ENCODE data around the gene ALK. TPM values are rescaled to one million over a fixed set of nuclear protein-coding genes. Genes with fewer than 3 reads are reported as not detected.

ALK gene
- polyA plus RNA-seq, 1 of the 3 experiments (the other 2 are of a cell fraction): 0.30 TPM

DNA sequence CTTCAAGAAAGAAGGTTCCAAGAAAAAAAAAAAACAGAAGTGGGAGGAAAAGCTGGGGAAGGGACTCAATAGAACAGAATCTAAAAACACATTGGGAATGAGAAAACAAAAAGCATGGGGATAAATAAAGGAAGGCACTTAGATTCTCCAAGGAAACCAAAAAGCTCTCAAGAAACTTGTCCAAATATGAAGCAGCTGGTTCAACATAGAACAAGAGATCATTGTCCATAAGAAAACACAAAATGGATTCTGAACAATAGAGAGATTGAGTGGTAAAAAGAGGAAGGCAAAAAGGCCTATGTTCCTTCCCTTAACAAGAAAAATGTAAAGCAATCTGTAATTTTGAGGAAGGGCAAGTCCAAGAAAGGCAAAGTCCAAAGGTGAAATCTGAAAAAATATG is 32.9 kb upstream of the ALK start:
- no peaks in the 10 kb centered on the region for H3K9me2 ChIP-seq
- H3K9ac ChIP-seq: no peak overlapping the region
- H3K9me3 ChIP-seq: no peaks in the 10 kb centered on the region
- H3K4me2 ChIP-seq: no peak overlapping the region
- no peaks in the 10 kb centered on the region for H4K20me1 ChIP-seq (ENCODE audit: insufficient read depth)
- TF ChIP-seq MEF2A (IDR thresholded peaks at IDR 0.05; ENCODE audit: borderline replicate concordance, low read depth): no peak
- TF ChIP-seq MAX (IDR thresholded peaks at IDR 0.05; ENCODE audit: low read depth): no peak
- TF ChIP-seq, protein P1, sequence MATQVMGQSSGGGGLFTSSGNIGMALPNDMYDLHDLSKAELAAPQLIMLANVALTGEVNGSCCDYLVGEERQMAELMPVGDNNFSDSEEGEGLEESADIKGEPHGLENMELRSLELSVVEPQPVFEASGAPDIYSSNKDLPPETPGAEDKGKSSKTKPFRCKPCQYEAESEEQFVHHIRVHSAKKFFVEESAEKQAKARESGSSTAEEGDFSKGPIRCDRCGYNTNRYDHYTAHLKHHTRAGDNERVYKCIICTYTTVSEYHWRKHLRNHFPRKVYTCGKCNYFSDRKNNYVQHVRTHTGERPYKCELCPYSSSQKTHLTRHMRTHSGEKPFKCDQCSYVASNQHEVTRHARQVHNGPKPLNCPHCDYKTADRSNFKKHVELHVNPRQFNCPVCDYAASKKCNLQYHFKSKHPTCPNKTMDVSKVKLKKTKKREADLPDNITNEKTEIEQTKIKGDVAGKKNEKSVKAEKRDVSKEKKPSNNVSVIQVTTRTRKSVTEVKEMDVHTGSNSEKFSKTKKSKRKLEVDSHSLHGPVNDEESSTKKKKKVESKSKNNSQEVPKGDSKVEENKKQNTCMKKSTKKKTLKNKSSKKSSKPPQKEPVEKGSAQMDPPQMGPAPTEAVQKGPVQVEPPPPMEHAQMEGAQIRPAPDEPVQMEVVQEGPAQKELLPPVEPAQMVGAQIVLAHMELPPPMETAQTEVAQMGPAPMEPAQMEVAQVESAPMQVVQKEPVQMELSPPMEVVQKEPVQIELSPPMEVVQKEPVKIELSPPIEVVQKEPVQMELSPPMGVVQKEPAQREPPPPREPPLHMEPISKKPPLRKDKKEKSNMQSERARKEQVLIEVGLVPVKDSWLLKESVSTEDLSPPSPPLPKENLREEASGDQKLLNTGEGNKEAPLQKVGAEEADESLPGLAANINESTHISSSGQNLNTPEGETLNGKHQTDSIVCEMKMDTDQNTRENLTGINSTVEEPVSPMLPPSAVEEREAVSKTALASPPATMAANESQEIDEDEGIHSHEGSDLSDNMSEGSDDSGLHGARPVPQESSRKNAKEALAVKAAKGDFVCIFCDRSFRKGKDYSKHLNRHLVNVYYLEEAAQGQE (IDR thresholded peaks at IDR 0.05; ENCODE audit: low read depth, low read length): no peak
- no peak for TF ChIP-seq TEAD4 (IDR thresholded peaks at IDR 0.05; ENCODE audit: borderline replicate concordance, insufficient read depth)
- no peak for TF ChIP-seq RXRA (IDR thresholded peaks at IDR 0.05; ENCODE audit: borderline replicate concordance, low read depth)
- TF ChIP-seq, protein P2, sequence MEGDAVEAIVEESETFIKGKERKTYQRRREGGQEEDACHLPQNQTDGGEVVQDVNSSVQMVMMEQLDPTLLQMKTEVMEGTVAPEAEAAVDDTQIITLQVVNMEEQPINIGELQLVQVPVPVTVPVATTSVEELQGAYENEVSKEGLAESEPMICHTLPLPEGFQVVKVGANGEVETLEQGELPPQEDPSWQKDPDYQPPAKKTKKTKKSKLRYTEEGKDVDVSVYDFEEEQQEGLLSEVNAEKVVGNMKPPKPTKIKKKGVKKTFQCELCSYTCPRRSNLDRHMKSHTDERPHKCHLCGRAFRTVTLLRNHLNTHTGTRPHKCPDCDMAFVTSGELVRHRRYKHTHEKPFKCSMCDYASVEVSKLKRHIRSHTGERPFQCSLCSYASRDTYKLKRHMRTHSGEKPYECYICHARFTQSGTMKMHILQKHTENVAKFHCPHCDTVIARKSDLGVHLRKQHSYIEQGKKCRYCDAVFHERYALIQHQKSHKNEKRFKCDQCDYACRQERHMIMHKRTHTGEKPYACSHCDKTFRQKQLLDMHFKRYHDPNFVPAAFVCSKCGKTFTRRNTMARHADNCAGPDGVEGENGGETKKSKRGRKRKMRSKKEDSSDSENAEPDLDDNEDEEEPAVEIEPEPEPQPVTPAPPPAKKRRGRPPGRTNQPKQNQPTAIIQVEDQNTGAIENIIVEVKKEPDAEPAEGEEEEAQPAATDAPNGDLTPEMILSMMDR (IDR thresholded peaks at IDR 0.05): no peak
- no peak for DNase-seq
- peaks cover 0 to 18% of the 10 kb centered on the region in 2 experiments; a peak in 2 of 4 replicates for H3K4me1 ChIP-seq (ENCODE audit: control insufficient read depth in 1 of 2, insufficient read depth in 2 of 2, low read depth in 1 of 2, low read length in 1 of 2)
- H3K36me3 ChIP-seq (replicated peaks in 1 of 2; ENCODE audit: control insufficient read depth in 1 of 2, insufficient read depth in 2 of 2, low read length in 1 of 2): no peaks in the 10 kb centered on the region
- H3K27me3 ChIP-seq (ENCODE audit: insufficient read depth): no peaks in the 10 kb centered on the region
- no peaks in the 10 kb centered on the region for H3F3A ChIP-seq (replicated peaks; ENCODE audit: insufficient read depth)
- H3K4me3 ChIP-seq (ENCODE audit: low read depth in 2 of 2, low read length in 1 of 2): no peak overlapping the region
- H3K27ac ChIP-seq (ENCODE audit: low read depth in 2 of 2, low read length in 1 of 2): no peak overlapping the region
- POLR2A ChIA-PET: no interaction called here
- no peaks in the 10 kb centered on the region for H3K79me2 ChIP-seq (ENCODE audit: insufficient read depth)
- no peak overlapping the region for H2AFZ ChIP-seq (ENCODE audit: low read depth)
- CTCF ChIA-PET: interaction anchor here (0.6 to 0.7 kb wide), 2 partner anchors 32 to 279 kb away, joined by 3 read pairs; no protein-coding TSS in a partner anchor

DNA sequence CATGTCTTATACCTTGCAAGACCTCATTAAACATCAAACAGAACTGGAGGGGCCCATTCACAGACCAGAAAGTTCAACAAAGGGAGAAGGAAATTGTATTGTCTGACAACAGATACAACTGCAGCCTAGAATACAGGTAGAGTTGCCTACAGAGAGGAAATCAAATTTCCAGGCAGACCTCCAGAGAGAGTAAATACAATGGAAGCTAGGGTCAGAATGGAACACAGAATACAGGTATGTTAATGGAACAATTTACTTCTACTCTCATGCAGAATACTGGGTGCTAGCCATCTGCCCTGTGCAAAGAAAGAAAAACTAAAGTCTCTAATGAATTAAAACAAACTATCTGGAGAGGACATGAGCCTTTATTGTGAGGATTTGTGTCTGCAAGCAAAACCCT is 31.6 kb upstream of the ALK start:
- Histone ChIP-seq H3K27ac (ENCODE audit: low read depth in 2 of 2, low read length in 1 of 2) (no peak overlapping the region), H3K9ac (no peak overlapping the region), H3K27me3 (ENCODE audit: insufficient read depth) (no peaks in the 10 kb centered on the region), H4K20me1 (ENCODE audit: insufficient read depth) (no peaks in the 10 kb centered on the region), H2AFZ (ENCODE audit: low read depth) (no peak overlapping the region), H3F3A (replicated peaks; ENCODE audit: insufficient read depth) (no peaks in the 10 kb centered on the region), H3K9me2 (no peaks in the 10 kb centered on the region), H3K4me3 (ENCODE audit: low read depth in 2 of 2, low read length in 1 of 2) (no peak overlapping the region), H3K79me2 (ENCODE audit: insufficient read depth) (no peaks in the 10 kb centered on the region), H3K9me3 (no peaks in the 10 kb centered on the region), H3K4me1 (ENCODE audit: control insufficient read depth in 1 of 2, insufficient read depth in 2 of 2, low read depth in 1 of 2, low read length in 1 of 2) (peaks cover 0 to 18% of the 10 kb centered on the region in 2 experiments; a peak in 2 of 4 replicates), H3K36me3 (replicated peaks in 1 of 2; ENCODE audit: control insufficient read depth in 1 of 2, insufficient read depth in 2 of 2, low read length in 1 of 2) (no peaks in the 10 kb centered on the region), H3K4me2 (no peak overlapping the region)
- ChIA-PET CTCF (interaction anchor here (1.0 to 5.2 kb wide), 4 partner anchors 17 to 119 kb away, joined by 3 to 44 read pairs (median 14); partner anchors contain the start of gene ALK), POLR2A (no interaction called here)
- DNase-seq: no peak
- TF ChIP-seq RFX5 (IDR thresholded peaks at IDR 0.05; ENCODE audit: low read length) (no peak), NRF1 (IDR thresholded peaks at IDR 0.05; ENCODE audit: low read depth, low read length) (no peak), TCF12 (IDR thresholded peaks at IDR 0.05) (no peak), GABPA (IDR thresholded peaks at IDR 0.05; ENCODE audit: low read depth) (no peak), TAF1 (IDR thresholded peaks at IDR 0.05; ENCODE audit: borderline replicate concordance, low read depth, low read length) (no peak), ZBTB33 (IDR thresholded peaks at IDR 0.05; ENCODE audit: borderline replicate concordance, low read depth) (no peak), RAD21 (IDR thresholded peaks at IDR 0.05; ENCODE audit: low read length) (no peak), EP300 (IDR thresholded peaks at IDR 0.05; ENCODE audit: borderline replicate concordance in 1 of 2, low read depth in 1 of 2, low read length in 1 of 2) (no peak), MEF2A (IDR thresholded peaks at IDR 0.05; ENCODE audit: borderline replicate concordance, low read depth) (no peak), ELF1 (IDR thresholded peaks at IDR 0.05) (no peak), MAX (IDR thresholded peaks at IDR 0.05; ENCODE audit: low read depth) (no peak)
- TF ChIP-seq, protein P2 (IDR thresholded peaks at IDR 0.05): no peak
- TF ChIP-seq, protein P3, sequence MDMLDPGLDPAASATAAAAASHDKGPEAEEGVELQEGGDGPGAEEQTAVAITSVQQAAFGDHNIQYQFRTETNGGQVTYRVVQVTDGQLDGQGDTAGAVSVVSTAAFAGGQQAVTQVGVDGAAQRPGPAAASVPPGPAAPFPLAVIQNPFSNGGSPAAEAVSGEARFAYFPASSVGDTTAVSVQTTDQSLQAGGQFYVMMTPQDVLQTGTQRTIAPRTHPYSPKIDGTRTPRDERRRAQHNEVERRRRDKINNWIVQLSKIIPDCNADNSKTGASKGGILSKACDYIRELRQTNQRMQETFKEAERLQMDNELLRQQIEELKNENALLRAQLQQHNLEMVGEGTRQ (IDR thresholded peaks at IDR 0.05; ENCODE audit: borderline replicate concordance, low read depth, low read length): no peak
